ENCODE results near the gene SMIM7.
"Not testable (repeated sequence)": the region's sequence is repeated elsewhere in the genome, so short reads cannot be mapped to it uniquely, and the experiment has no call there.

SMIM7 gene

GRCh38 chr19:16659832-16660708, at the start of gene SMIM7:
SMIM7 (minus strand) TSS chr19:16660144; CDS start chr19:16660110, 34 bp downstream.
- peak; percentile 98 for DNase-seq (ENCODE audit: low read depth)

- DNase-seq (ENCODE audit: low read depth), result no peak
Measured at GRCh38 chr19:16703677-16704076, 43.7 kb upstream of the SMIM7 start.

GRCh38 chr19:16702123-16702522, 42.2 kb upstream of the SMIM7 start:
- no peak for DNase-seq (ENCODE audit: low read depth)

- DNase-seq (ENCODE audit: low read depth), result no peak
Measured at GRCh38 chr19:16698914-16699313, 39.0 kb upstream of the SMIM7 start.

GRCh38 chr19:16688084-16688483, 28.1 kb upstream of the SMIM7 start:
- DNase-seq (ENCODE audit: low read depth), result no peak

- DNase-seq (ENCODE audit: low read depth), result no peak
Measured at GRCh38 chr19:16684216-16684615, 24.3 kb upstream of the SMIM7 start.

- DNase-seq (ENCODE audit: low read depth), result no peak
Measured at GRCh38 chr19:16682539-16682938, 22.6 kb upstream of the SMIM7 start.

- no peak for DNase-seq (ENCODE audit: low read depth)
Measured at GRCh38 chr19:16679811-16680210, 19.9 kb upstream of the SMIM7 start.

- no peak for DNase-seq (ENCODE audit: low read depth)
Measured at GRCh38 chr19:16678498-16678897, 18.6 kb upstream of the SMIM7 start.

- DNase-seq (ENCODE audit: low read depth), result no peak
Measured at GRCh38 chr19:16677055-16677454, 17.1 kb upstream of the SMIM7 start.

- no peak for DNase-seq (ENCODE audit: low read depth)
Measured at GRCh38 chr19:16676101-16676798, 16.3 kb upstream of the SMIM7 start.

GRCh38 chr19:16673839-16674238, 13.9 kb upstream of the SMIM7 start:
- not testable (repeated sequence) for DNase-seq (ENCODE audit: low read depth)

- DNase-seq (ENCODE audit: low read depth), result no peak
Measured at GRCh38 chr19:16673231-16673630, 13.3 kb upstream of the SMIM7 start.

- DNase-seq (ENCODE audit: low read depth), result no peak
Measured at GRCh38 chr19:16671652-16672274, 11.8 kb upstream of the SMIM7 start.

- no peak for DNase-seq (ENCODE audit: low read depth)
Measured at GRCh38 chr19:16670291-16670690, 10.3 kb upstream of the SMIM7 start.

GRCh38 chr19:16668702-16669101, 8.8 kb upstream of the SMIM7 start:
- not testable (repeated sequence) for DNase-seq (ENCODE audit: low read depth)

GRCh38 chr19:16668176-16668575, 8.2 kb upstream of the SMIM7 start:
- DNase-seq (ENCODE audit: low read depth), result no peak

GRCh38 chr19:16661480-16662034, 1.6 kb upstream of the SMIM7 start:
- DNase-seq (ENCODE audit: low read depth), result peak; percentile 1

- peak; percentile 36 for DNase-seq (ENCODE audit: low read depth)
Measured at GRCh38 chr19:16660763-16661479, 977 bp upstream of the SMIM7 start, which contains the start of gene TMEM38A. TMEM38A (plus strand) TSS chr19:16661139; CDS start chr19:16661218, 79 bp downstream.

- DNase-seq (ENCODE audit: low read depth), result no peak
Measured at GRCh38 chr19:16659464-16659831, 496 bp downstream of the SMIM7 start.

- no peak for DNase-seq (ENCODE audit: low read depth)
Measured at GRCh38 chr19:16657384-16657783, 2.6 kb downstream of the SMIM7 start.

- no peak for DNase-seq (ENCODE audit: low read depth)
Measured at GRCh38 chr19:16655727-16656126, 4.2 kb downstream of the SMIM7 start.

Measured in activated T-helper 9 cell treated with anti-CD3 and anti-CD28 coated beads, Interleukin-2, amount 50 U/mL, for 16 hours (primary cell).